ENCODE results near the gene GSG1L.
"Not testable (repeated sequence)": the region's sequence is repeated elsewhere in the genome, so short reads cannot be mapped to it uniquely, and the experiment has no call there.

Gene GSG1L

DNA sequence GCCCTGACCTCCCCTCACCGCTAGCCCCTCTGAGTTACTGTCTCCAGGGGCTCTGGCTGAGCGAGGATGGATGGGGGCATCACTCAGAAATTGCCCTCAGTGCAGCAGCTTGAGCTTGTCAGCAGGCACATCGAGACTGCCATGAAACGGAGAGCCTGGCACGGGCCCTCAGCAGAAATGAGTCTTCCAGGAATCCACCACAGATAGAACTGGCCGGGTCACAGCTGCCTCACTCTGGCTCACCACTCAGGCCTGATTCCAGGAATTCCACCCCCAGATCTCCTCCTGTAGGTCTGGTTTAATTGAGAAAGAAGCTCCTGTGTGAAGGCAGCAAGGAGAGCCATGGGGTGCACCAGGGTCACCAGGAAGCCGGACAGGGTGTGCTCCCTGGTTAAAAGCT, 85.5 kb downstream of the GSG1L start:
- no peak for DNase-seq

DNA sequence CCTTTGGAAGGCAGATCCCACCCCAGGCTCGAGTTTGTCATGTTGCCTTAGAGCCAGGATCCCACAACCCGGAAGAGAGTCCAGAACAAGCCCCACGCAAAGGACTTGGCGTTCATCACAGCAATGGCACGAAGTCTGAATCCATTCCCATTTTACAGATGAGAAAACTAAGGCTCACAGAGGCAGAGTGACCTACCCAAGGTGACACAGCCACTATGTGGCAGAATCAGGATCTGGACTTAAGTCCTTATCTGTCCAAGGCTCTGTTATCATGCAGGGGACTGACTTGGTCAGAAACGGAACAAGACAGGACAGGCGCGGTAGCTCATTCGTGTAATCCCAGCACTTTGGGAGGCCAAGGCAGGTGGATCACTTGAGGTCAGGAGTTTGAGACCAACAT, 86.5 kb downstream of the GSG1L start:
- no peak for DNase-seq

DNA sequence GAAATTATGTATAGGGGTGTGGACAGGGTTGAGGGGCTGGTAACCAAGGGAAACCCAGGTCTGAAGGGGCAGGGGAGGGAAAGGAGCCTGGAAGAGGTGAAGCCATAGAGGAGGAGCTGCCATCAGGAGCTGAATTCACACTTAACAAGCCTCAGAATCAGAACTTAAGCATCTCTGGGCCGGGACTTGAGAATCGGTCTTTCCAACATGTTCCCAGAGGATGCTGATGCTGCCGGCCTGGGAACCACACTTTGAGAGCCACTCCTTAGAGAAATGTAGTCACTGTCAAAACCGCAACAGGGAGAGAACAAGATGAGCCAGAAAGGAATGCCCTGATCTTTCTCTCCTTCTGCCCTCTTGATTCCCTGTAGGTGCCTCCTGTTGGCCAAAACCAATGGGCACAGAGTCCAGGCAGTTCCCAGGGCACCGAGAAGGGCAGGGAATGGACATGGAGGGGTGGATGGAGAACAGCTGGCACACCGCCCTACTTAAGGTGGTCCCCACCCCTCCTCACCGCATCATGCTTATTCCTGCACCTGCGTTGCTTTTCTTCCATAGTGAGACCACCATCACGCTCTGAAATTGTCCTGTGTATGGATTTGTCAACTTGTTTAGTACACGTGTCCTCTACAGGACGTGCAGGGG, 88.5 kb downstream of the GSG1L start:
- no peak for DNase-seq

DNA sequence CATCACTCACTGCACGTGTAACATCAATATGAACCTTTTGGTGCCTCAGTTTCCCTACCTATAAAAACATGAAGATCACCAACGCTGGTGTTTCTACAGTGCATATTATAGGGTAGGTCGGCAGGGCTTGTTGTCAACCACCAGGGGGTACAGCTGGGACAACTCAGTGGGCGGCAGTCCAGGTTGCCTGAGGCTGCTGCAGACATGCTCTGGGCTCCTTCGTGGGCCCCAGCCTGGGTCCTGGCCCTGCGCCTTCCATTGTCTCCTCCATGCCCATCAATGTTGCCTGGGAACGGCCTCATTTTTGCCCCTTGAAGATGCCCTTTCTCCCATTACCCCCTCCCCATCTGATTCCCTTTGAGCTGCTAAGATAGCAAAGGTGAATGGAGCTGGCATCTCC, 89.8 kb downstream of the GSG1L start:
- no peak for DNase-seq

DNA sequence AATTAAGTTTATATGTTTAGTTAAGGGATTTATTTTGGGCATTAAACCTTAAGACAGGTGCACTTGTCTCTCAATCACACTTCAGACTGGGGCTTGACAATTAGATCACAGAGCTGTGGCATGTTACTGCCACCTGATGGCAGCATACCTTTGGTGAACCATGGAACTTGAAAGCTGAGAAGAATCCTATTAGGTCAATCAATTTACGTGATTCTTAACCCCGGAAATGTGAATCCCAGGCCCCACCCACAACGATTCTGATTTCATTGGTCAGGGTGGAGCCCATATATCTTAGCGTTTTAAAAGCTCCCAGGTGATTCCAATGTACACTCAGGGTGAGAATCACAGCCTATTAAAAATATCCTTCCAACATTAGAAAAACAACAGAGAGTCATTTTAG, 91.0 kb downstream of the GSG1L start:
- DNase-seq = peak; percentile 19

DNA sequence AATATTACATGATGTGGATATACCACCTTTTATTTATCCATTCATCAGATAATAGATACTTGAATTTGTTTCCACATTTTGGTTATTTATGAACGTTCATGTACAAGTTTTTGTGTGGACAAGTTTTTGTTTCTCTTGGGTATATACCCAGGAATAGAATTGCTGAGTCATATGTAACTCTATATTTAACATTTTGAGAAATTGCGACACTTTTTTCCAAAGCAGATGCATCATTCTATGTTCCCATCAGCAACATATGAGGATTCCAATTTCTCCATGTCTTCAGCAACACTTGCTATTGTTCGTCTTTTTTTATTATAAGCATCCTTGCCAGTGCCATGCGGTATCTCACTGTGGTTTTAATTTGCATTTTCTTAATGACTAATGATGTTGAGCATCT, 93.9 kb downstream of the GSG1L start:
- no peak for DNase-seq

DNA sequence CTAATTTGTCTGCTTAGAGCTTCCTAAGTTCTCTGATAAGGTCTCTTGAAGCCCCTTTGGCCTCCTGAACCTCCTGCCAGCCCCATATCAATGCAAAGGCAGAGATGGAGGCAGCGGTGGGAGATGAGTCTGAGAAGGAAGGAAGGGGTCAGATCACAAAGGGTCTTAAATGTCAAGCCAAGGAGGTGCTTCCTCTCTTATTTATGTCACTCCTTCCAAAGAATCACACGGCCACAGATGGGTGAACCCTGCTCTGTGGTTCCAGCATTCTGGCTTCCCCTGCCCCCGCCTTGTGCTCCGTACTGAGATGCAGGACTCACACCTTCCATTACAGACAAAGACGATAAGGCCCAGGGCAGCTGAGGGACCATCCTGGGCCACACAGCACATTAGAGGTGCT, 96.3 kb downstream of the GSG1L start:
- DNase-seq = no peak

DNA sequence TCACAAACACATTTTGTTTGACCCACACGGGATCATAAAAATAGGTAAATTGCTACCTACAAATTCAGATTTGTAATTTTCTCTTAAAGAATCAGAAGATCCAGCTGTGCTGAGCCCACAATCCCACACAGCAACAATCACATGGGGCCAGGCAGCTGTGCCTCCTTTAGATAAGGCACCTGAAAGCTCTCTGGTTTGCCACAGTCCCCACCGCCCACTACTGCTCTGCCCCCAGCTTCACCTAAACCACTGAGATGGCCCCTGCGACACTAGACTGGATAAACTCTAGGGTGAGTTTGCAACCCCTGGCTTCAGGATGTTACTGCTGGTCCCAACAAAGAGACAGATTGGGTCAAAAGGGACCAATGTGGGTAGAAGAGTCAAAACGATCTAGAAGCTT, 96.8 kb downstream of the GSG1L start:
- no peak for DNase-seq

DNA sequence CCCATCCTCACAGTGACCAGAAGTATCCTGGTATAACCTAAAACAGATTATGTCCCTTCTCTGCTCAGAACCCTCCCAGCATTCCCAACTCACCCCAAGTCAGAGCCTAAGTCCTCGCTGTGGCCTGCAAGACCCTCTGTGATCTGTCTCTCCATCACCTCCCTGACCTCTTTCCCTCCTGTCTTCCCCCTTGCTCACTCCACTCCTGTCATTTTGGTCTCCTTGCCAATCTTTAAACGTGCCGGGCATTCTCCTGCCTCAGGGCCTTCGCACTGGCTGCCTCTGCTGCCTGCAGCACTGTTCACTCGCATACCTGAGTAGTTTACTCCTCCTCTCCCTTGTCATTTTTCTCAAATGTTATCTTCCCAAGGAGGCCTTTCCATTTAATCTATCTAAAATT, 97.7 kb downstream of the GSG1L start:
- no peak for DNase-seq

DNA sequence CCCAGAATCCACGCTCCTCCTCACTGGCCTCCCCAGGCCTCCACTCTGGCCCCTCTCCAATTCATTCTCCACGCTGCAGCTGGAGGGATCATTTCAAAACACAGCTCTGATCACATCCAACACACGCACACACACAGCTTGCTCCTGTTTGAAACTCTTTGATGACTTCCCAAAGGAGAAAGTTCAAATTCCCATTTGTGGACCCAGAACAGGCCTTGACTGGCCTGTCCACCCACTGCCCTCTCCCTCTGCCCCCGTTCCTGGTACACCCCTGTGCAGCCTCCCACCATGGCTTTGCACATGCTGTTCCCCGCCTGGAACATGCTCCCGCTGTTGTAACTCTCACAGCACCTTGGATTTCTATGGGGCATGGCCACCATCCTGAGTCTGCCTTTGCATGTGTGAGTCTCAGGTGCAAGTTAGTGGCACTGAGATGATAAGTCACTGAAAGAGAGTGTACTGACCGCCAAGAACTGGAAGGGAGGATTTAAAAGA, 100.0 kb downstream of the GSG1L start:
- DNase-seq = no peak

DNA sequence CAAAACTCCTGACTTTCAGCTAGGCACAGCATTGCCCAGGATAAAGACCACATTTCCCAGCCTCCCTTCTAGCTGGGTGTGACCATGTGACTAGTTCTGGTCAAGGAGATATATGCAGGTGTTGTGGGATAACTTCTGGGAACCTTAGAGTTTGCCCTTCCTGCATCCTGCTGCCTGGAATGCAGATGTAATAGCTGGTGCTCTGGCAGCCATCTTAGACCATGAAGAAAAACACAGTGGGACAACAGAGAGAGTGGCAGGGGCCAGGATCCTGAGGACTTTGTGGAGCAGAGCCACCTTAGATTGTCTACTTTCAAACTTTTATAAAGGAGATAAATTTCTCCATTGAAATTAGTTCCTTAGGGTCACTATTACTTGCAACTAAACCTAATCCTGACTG, 101.3 kb downstream of the GSG1L start:
- no peak for DNase-seq

DNA sequence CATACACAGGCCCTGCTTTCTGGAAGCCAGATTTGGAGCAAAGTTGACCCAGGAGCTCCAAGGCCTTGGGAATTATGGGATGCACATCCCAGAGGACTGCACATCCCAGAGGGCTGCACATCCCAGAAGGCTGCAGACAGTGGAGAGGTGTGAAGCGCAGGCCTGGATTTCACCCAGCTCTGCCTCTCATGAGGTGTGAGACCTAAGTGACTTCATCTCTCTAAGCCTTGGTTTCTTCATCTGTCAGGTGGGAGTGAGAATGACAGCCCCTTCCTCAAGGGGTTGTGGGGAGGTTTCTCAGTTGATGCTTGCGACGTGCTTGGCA, 102.3 kb downstream of the GSG1L start:
- no peak for DNase-seq

DNA sequence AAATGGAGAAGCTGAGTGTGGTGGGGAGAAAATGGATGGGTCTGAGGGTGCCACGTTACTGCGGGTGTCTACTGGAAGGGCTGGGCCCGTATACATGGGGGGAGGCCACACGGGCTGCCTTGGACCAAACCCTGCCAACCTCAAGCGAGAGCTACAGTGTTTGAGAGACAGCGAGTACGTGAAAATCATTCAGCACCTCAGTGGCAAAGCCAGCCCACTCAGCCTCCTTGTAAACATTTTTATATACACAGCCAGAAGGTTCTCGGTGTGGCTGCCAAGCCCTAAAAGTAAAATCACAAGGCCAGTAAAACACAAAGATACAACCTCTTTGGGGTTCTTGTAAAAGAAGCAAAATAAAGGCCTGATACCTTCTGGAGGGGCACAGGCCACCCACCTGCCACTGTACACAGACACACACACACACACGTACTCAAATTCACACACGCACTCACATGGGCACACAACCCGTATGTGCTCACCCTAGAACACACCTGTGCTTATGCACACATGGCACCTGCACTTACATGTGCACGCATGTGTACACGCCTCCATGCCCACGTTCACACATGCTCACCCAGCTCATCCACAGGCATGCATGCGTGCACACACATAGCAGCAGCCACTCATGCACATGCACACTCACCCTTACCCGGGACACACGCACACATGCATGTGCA, 102.8 kb downstream of the GSG1L start:
- no peak for DNase-seq

DNA sequence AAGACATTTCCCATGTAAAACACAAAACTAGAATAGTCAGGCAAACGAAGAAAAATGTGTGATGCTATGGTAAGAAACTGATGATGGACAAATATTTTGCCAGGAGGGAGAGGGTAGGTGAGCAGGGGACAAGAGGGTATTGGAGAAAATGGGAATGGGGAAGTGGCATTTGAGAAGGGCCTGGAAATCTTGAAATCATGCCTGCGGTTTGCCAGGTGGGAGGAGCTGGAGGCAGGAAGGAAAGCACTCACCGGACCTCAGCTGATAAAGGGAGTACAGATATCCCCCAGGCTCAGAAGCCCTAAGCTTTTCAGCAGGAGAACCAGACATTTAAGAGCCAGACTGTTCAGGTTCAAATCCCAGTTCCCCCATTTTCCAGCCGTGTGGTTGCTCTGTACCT, 103.6 kb downstream of the GSG1L start:
- no peak for DNase-seq

DNA sequence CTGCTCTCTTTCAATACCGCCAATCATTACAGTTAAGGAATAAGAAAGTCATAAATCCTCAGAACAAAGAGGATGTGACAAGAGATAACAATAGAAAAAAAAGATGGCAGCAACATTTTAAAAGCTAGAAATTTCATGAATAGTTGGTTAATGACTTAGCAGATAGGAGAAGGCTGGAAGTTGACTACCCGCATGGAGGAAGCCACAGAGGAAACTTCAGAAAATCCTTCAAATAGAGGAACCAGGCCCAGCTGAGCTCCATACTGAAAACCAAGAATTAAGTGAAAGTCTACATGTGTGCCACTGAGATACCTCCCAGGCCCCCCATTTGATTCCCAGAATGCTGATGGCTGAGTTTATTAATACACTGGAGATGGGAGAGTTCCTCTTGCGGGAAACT, 109.3 kb downstream of the GSG1L start:
- DNase-seq = no peak

DNA sequence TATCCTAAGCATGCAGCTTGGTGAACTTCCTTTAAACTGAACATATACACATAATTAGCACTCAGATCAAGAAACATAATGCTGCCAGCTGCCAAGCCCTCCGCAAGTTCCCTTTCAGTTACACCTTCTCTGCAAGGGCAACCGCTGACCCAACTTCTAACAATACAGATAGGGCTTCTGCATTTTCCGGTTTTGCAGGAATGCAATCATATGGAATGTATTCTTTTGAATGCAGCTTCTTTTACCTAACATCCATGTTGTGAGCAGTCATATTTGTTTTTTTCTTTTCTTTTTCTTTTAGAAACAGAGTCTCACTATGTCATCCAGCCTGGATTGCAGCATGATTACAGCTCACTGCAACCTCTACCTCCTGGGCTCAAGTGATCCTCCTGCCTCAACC, 110.7 kb downstream of the GSG1L start:
- DNase-seq = no peak

DNA sequence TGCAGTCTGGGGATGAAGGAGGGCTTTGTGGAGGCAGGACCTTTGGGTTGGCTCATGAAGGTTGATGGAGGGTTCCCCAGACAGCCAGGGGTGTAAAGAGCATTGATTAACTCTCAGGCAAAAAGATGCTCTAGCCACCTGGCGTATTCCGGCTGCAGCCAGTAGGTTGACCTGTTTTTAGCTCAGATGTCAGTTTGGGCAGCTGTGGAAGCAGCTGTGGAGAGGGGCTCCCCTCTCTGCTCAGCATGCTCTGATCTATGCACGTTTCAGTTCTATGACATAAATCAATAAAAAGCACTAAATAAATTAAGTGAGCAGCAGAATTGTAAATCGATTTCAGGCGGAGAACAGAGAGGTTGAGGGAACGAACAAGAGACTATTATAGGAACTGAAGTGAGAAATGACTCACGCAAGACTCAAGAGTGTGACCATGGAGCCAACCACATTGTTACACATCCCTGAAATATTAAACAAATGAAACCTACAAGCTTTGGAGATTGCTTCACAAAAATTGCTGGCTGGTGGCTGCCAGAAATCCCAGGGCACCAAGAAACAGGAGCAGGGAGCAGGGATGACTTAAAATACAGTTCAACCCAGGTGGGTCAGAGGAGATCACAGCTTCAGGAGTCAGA, 111.9 kb downstream of the GSG1L start:
- DNase-seq = no peak

DNA sequence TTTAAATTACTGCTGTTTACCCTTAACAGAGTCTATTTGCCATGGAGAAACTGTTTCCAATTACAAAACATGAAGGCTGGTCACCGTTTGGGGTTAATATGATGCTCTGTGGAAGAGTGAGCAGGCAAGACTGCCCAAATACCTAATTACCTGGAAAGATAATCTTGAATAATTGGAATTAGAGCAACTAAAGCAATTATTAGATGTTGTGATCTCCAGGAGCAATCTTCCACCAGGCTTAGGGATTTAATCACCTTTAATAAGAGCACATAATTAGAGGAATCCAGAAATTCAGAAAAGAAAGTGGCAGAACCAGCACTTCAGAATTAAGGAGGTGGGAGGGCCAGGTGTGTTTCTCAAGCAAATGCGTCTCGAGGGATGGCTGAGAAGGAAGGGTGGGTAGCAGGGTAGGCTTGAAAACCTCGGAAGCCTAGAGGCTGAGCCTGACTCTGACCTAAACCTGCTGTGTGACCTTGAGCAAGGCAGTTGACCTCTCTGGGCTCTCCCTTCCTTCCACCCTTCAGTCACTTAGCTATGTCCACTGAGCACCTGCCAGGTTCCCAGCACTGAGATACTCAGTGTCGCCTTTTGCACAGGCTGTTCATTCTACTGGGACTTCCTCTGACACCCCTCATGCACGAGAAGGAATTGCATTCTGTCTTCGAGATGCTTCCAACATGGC, 113.2 kb downstream of the GSG1L start:
- DNase-seq = no peak

DNA sequence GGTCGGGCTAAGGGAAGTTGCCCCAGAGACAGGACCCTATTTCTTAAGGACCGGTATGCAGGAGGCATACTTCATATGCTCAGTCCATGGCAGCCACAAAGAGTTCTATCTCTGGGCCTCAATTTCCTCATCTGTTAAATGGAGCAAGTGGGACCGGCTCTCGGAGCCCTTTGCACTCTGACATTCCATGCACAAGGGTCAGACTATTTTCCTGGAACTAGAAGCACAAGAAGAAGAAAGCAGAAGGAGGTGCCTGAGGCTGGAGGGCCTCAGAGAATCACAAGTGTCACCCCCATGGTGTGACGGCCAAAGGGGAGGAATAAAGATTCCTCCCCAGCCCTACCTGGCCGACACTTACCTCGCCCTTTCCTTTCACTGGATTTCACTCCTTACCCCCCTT, 115.8 kb downstream of the GSG1L start:
- DNase-seq = no peak

DNA sequence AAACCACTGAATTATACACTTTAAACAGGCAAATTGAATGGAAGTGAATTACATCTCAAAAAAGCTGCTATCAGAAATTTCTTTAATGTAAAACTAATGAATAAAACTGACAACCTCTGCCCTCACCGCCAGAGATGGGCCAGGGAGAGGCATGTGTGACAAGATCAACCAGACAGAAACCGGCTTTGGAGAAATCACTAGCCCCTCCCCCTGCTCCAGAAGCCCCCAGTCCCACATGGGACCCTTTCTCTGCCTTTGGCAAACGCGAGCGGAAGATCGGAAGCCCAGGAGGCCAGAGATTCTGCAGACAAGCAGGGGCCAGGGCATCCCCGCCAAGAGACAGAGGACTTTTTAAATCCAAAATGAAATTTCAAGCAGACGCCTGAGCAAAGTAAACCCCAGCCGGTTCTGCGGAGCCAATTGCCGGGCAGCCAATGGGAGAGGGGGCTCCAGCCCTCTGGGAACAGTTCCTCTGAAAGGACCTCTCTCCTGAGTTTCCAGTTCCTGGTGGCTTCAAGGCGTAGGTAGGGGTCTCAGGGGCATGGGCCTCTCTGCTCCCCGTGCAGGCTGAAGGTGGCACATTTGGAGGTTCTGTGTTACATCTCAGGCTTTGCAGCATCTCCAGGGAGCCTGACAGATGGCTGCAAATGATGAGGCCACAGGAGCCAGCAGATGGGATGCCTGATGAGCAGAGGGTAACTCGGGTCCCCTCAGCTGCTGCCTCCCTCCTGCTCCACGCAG, 118.1 kb downstream of the GSG1L start:
- no peak for DNase-seq

DNA sequence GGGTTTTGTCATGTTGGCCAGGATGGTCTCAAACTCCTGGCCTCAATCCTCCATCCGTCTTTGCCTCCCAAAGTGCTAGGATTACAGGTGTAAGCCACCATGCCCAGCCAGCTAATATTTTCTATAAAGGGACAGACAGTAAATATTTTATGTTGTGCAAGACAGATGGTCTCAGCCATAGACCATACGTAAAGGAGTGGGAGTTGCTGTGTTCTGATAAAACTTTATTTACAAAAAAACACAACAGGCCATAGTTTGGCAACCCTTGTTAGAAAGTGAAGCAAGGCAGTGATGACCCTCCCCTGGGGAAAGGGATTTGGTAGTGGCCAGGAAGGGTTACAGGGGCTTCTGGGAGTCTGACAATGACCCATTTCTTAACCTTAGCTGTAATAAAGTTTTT, 119.7 kb downstream of the GSG1L start:
- DNase-seq = no peak

DNA sequence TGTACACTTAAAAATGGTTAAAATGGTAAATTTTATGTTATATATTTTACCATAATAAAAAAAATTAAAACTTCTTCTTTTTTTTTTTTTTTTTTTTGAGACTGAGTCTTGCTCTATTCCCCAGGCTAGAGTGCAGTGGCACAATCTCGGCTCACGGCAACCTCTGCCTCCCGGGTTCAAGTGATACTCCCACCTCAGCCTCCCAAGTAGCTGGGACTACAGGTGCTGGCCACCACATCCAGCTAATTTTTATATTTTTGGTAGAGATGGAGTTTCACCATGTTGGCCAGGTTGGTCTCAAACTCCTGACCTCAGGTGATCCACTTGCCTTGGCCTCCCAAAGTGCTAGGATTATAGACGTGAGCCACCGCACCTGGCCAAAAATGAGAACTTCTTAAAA, 121.4 kb downstream of the GSG1L start:
- DNase-seq = not testable (repeated sequence)

DNA sequence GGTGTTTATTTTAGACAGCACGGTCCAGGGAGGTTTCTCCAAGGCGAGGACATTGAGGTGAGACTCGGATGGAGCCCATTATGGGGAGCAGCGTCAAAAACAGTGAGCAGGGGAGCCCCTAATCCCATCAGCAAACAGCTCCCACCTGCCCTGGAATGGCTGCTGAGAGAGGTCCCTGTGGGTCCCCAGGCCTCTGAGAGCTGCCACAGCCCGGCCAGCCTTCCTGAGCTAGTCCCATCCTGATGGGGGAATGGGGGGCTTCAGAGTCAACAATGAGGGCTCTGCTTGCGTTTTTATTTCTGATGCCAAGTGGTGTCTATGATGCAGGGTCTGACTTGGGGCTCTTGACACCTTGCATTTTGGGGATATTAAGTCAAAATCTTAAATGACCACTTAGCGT, 128.4 kb downstream of the GSG1L start:
- no peak for DNase-seq

Data from activated effector memory CD4-positive, alpha-beta T cell treated with Interleukin-2 at 50 U/mL for 16 hours (primary cell).